ENCODE measurements around the gene AKAP13. TPM values are rescaled to one million over a fixed set of nuclear protein-coding genes. Genes with fewer than 3 reads are reported as not detected.
A peak's percentile ranks its signal among the peaks of the same experiment; 100 is the strongest.

AKAP13 gene
- total and polyA plus RNA-seq, 2 donors (not counting 1 experiment from before 2014, with no cell fraction given) = 73.8 to 358 TPM

DNA sequence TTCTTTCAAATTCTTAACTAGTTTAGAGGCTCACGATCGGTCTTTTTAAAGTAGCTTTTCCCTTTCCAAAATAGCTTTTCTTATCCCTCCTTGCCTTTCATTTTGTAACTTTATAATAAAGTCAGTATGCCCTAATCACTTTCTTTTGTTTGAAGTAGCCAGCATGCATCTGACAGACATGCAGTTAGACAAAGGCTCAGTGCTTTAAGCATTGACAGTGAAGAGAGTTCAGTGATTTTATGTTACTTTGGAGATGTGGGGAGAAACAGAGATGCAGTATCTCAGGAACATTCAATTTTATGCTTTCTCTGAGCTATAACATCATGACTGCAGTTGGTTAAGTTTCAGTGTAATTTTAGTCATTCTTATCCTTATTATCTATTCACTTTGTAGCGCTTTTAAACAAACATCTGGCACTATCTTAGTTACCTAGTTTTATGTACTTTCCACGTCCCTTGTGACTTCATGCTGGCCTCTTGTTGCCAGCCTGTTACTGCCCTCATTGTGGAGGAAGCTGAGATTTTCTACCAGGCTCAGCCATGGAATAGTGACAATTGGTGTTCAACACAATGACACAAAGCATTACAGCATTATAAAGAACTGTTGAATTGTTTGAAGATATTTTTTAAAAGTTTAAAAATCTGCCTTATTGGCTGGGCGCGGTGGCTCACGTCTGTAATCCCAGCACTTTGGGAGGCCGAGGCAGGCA, 90.3 kb downstream of the AKAP13 start:
- Histone ChIP-seq H3K27me3 (replicated peaks in 1 of 4; ENCODE audit: control extremely low read depth in 1 of 4, control insufficient read depth in 3 of 4, insufficient read depth in 4 of 4, low read length in 3 of 4) (no peaks in the 10 kb centered on the region), H4K20me1 (ENCODE audit: control insufficient read depth, insufficient read depth, low read length, poor library complexity, severe bottlenecking) (peaks cover 55% of the 10 kb centered on the region), H2AFZ (ENCODE audit: insufficient read depth, low read depth, low read length, poor library complexity, severe bottlenecking) (no peak overlapping the region), H3K4me3 (ENCODE audit: control extremely low read depth in 1 of 5, extremely low read depth in 1 of 5, insufficient read depth in 1 of 5, low read depth in 2 of 5, low read length in 4 of 5) (no peak overlapping the region), H3K9ac (ENCODE audit: low read length) (no peak overlapping the region), H3K36me3 (replicated peaks in 1 of 2; ENCODE audit: control extremely low read depth in 1 of 2, control insufficient read depth in 1 of 2, extremely low read depth in 1 of 2, insufficient read depth in 2 of 2, low read length in 1 of 2) (no peaks in the 10 kb centered on the region), H3K4me1 (ENCODE audit: control insufficient read depth in 2 of 2, insufficient read depth in 2 of 2, low read length in 2 of 2) (peaks cover 40 to 45% of the 10 kb centered on the region in 2 donors), H3K9me3 (ENCODE audit: control extremely low read depth in 1 of 3, control insufficient read depth in 2 of 3, insufficient read depth in 1 of 3, low read length in 2 of 3) (no peaks in the 10 kb centered on the region), H3K79me2 (ENCODE audit: control insufficient read depth, insufficient read depth, low read length) (peaks cover 94% of the 10 kb centered on the region), H3K27ac (ENCODE audit: low read length in 2 of 2) (no peak overlapping the region), H3K4me2 (replicated peaks; ENCODE audit: low read depth, low read length, poor library complexity, severe bottlenecking) (no peak overlapping the region)
- no CpG with 5 or more reads among the region's 8 CpGs for WGBS (ENCODE audit: insufficient coverage)
- ATAC-seq (ENCODE audit: low read depth) (no peak), DNase-seq (no peak)
- TF ChIP-seq, protein P1, sequence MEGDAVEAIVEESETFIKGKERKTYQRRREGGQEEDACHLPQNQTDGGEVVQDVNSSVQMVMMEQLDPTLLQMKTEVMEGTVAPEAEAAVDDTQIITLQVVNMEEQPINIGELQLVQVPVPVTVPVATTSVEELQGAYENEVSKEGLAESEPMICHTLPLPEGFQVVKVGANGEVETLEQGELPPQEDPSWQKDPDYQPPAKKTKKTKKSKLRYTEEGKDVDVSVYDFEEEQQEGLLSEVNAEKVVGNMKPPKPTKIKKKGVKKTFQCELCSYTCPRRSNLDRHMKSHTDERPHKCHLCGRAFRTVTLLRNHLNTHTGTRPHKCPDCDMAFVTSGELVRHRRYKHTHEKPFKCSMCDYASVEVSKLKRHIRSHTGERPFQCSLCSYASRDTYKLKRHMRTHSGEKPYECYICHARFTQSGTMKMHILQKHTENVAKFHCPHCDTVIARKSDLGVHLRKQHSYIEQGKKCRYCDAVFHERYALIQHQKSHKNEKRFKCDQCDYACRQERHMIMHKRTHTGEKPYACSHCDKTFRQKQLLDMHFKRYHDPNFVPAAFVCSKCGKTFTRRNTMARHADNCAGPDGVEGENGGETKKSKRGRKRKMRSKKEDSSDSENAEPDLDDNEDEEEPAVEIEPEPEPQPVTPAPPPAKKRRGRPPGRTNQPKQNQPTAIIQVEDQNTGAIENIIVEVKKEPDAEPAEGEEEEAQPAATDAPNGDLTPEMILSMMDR (IDR thresholded peaks at IDR 0.05) = no peak
- no peak for TF ChIP-seq EZH2 (IDR thresholded peaks at IDR 0.05; ENCODE audit: borderline replicate concordance, insufficient read depth, low read depth, low read length, poor library complexity, severe bottlenecking)
- Mint-ChIP-seq H3K9me3 (ENCODE audit: insufficient read depth) (no peaks in the 10 kb centered on the region), H3K4me3 (no peak overlapping the region), H3K27me3 (no peaks in the 10 kb centered on the region), H3K27ac (peak overlapping the region; percentile 42), H3K4me1 (peaks cover 75% of the 10 kb centered on the region)
- intact Hi-C loops (cut with micrococcal nuclease) = no loop called here
- POLR2A ChIA-PET = no interaction called here
- CTCF ChIA-PET = interaction anchor here (0.6 to 3.7 kb wide), 3 partner anchors 13 to 200 kb away, joined by 3 to 15 read pairs (median 4); no protein-coding TSS in a partner anchor

DNA sequence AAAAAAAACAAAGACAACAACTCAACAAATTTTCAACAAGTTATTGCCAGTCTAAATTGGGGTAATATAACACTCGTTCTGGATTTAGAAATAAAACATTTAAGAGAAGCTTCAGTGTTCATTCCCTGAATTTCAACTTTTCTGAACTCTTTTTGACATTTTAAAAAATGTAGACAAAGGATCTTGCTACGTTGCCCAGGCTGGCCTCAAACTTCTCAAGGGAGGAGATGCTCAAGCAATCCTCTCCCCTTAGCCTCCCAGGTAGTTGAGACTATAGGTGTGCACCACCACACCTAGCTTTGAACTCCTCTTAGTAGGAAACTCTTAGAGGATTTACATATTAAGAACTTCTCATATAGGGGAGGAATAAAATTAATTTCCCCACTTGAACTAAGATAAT, 91.9 kb downstream of the AKAP13 start:
- ATAC-seq (ENCODE audit: low read depth) (no peak), DNase-seq (no peak)
- Histone ChIP-seq H3K4me3 (ENCODE audit: control extremely low read depth in 1 of 5, extremely low read depth in 1 of 5, insufficient read depth in 1 of 5, low read depth in 2 of 5, low read length in 4 of 5) (no peak overlapping the region), H3K9ac (ENCODE audit: low read length) (no peak overlapping the region), H3K9me3 (ENCODE audit: control extremely low read depth in 1 of 3, control insufficient read depth in 2 of 3, insufficient read depth in 1 of 3, low read length in 2 of 3) (no peaks in the 10 kb centered on the region), H4K20me1 (ENCODE audit: control insufficient read depth, insufficient read depth, low read length, poor library complexity, severe bottlenecking) (peaks cover 57% of the 10 kb centered on the region), H3K36me3 (replicated peaks in 1 of 2; ENCODE audit: control extremely low read depth in 1 of 2, control insufficient read depth in 1 of 2, extremely low read depth in 1 of 2, insufficient read depth in 2 of 2, low read length in 1 of 2) (no peaks in the 10 kb centered on the region), H3K4me2 (replicated peaks; ENCODE audit: low read depth, low read length, poor library complexity, severe bottlenecking) (no peak overlapping the region), H3K27me3 (replicated peaks in 1 of 4; ENCODE audit: control extremely low read depth in 1 of 4, control insufficient read depth in 3 of 4, insufficient read depth in 4 of 4, low read length in 3 of 4) (no peaks in the 10 kb centered on the region), H3K27ac (ENCODE audit: low read length in 2 of 2) (peak overlapping the region in 1 of 2 donors; percentile 23), H3K79me2 (ENCODE audit: control insufficient read depth, insufficient read depth, low read length) (peaks cover 100% of the 10 kb centered on the region), H2AFZ (ENCODE audit: insufficient read depth, low read depth, low read length, poor library complexity, severe bottlenecking) (no peak overlapping the region), H3K4me1 (ENCODE audit: control insufficient read depth in 2 of 2, insufficient read depth in 2 of 2, low read length in 2 of 2) (peaks cover 55 to 61% of the 10 kb centered on the region in 2 donors)
- H3K4me3 Mint-ChIP-seq = no peak overlapping the region
- ChIA-PET POLR2A (interaction anchor here (0.7 kb wide), 1 partner anchor 152 kb away, joined by 4 read pairs; no protein-coding TSS in a partner anchor), CTCF (interaction anchor here (0.6 to 3.7 kb wide), 9 partner anchors 10 to 176 kb away, joined by 3 to 15 read pairs (median 4); no protein-coding TSS in a partner anchor)
- intact Hi-C loops (cut with micrococcal nuclease) = no loop called here
- WGBS (ENCODE audit: insufficient coverage) = no CpG with 5 or more reads among the region's 2 CpGs
- H3K27ac Mint-ChIP-seq = no peak overlapping the region
- no peaks in the 10 kb centered on the region for H3K27me3 Mint-ChIP-seq
- H3K4me1 Mint-ChIP-seq = peaks cover 81% of the 10 kb centered on the region
- TF ChIP-seq, protein P1 (IDR thresholded peaks at IDR 0.05) = no peak
- no peak for TF ChIP-seq EZH2 (IDR thresholded peaks at IDR 0.05; ENCODE audit: borderline replicate concordance, insufficient read depth, low read depth, low read length, poor library complexity, severe bottlenecking)
- H3K9me3 Mint-ChIP-seq (ENCODE audit: insufficient read depth) = no peaks in the 10 kb centered on the region

Measured in B cell (primary cell).